ENCODE measurements around the gene CREB3L2. TPM values are rescaled to one million over a fixed set of nuclear protein-coding genes. Genes with fewer than 3 reads are reported as not detected.
A peak's percentile ranks its signal among the peaks of the same experiment; 100 is the strongest.
"Not testable (repeated sequence)": the region's sequence is repeated elsewhere in the genome, so short reads cannot be mapped to it uniquely, and the experiment has no call there.

CREB3L2 gene
- total RNA-seq, 4 donors from 2014 or later = 33.1 to 59.1 (median 43.3) TPM

DNA sequence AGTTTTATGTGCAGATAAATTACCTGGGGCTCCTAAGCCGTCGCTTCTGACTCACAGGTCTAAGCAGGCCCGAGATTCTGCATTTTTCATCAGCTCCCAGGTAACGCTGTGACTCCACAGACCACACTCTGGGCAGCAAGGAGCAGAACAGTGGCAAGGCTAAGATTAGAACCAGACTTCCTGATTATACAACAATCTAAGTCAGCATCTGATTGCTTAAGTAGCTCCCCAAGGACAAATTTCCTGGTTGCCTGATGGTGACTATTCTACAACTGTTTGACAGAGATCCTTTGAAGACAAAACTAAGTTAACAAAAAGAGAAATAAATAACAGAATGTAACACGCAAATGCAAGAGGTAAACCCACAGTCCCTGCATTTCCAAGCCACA lies 69.0 kb downstream of the CREB3L2 start:
- Histone ChIP-seq H3K4me1 (peaks cover 25 to 70% (median 49%) of the 10 kb centered on the region in 3 donors), H3K27me3 (no peaks in the 10 kb centered on the region), H3K9me3 (no peaks in the 10 kb centered on the region), H3K27ac (peak overlapping the region; percentile 60 to 82 (median 66)), H3K36me3 (peaks cover 0 to 7% of the 10 kb centered on the region in 2 donors), H3K4me3 (no peak overlapping the region)
- peak; percentile 53 for TF ChIP-seq POLR2AphosphoS5 (IDR thresholded peaks at IDR 0.05)
- no peak for TF ChIP-seq POLR2A (IDR thresholded peaks at IDR 0.05)
- TF ChIP-seq, protein P1, sequence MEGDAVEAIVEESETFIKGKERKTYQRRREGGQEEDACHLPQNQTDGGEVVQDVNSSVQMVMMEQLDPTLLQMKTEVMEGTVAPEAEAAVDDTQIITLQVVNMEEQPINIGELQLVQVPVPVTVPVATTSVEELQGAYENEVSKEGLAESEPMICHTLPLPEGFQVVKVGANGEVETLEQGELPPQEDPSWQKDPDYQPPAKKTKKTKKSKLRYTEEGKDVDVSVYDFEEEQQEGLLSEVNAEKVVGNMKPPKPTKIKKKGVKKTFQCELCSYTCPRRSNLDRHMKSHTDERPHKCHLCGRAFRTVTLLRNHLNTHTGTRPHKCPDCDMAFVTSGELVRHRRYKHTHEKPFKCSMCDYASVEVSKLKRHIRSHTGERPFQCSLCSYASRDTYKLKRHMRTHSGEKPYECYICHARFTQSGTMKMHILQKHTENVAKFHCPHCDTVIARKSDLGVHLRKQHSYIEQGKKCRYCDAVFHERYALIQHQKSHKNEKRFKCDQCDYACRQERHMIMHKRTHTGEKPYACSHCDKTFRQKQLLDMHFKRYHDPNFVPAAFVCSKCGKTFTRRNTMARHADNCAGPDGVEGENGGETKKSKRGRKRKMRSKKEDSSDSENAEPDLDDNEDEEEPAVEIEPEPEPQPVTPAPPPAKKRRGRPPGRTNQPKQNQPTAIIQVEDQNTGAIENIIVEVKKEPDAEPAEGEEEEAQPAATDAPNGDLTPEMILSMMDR (IDR thresholded peaks at IDR 0.05) = no peak
- 27 to 70% methylated on average over 4 to 5 of the region's 5 CpGs for WGBS, 2 donors (ENCODE audit: low coverage in 1 of 2)
- ATAC-seq = peak; percentile 65

DNA sequence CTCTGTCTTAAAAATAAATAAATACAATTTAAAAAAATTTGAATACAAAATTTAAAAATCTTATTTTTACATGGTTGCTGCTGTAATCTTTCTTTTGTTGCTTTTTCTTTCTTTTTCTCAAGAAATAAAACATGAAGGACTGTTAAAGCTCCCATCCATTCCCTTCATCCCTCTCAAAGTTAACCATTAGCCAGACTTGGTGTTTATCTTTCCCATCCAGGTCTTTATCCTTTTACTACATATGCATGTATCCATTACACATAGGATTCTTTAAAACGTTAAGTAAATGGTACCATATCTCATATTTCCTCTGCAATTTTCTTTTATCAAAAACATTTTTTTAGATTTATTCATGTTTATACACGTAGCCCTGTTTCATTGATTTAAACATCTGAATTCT lies 70.1 kb downstream of the CREB3L2 start:
- no peak overlapping the region for H3K27ac ChIP-seq

DNA sequence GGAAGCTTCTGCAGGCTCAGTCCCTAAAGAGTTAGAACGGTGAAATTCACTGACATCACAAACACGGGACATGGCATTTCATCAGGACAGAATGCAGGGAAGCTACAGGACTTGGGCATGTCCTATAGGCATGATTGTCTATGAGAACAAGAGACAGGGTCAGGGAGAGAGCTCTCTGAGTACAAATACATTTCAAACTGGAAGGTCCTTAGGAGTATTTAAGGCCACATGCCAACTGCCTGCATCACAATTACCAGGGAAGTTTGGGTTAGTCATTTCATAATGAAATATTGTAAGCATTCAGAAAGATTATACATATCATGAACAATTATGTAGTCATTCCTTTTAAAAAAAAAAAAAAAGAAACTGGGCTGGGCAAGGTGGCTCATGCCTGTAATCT lies 71.3 kb downstream of the CREB3L2 start:
- peak overlapping the region in 1 of 4 donors; percentile 35 for H3K27ac ChIP-seq
- peaks cover 13 to 53% (median 33%) of the 10 kb centered on the region in 3 donors for H3K4me1 ChIP-seq
- peaks cover 0 to 24% of the 10 kb centered on the region in 2 donors for H3K36me3 ChIP-seq
- H3K4me3 ChIP-seq = no peak overlapping the region
- TF ChIP-seq EP300 (IDR thresholded peaks at IDR 0.05) = no peak
- no peak for TF ChIP-seq POLR2A (IDR thresholded peaks at IDR 0.05)
- no peak for TF ChIP-seq POLR2AphosphoS5 (IDR thresholded peaks at IDR 0.05)
- TF ChIP-seq, protein P1 (IDR thresholded peaks at IDR 0.05) = no peak
- no peak for ATAC-seq
- no peaks in the 10 kb centered on the region for H3K9me3 ChIP-seq
- 58 to 70% methylated on average over 1 to 2 of the region's 2 CpGs for WGBS, 2 donors (ENCODE audit: low coverage in 1 of 2)
- no peaks in the 10 kb centered on the region for H3K27me3 ChIP-seq

More for the DNA sequence above, 70.1 kb downstream of the CREB3L2 start:
- WGBS, 2 donors (ENCODE audit: low coverage in 1 of 2) = 67 to 80% methylated on average over 2 of the region's 2 CpGs
- ATAC-seq = no peak
- H3K4me3 ChIP-seq = no peak overlapping the region
- no peaks in the 10 kb centered on the region for H3K27me3 ChIP-seq
- no peaks in the 10 kb centered on the region for H3K9me3 ChIP-seq
- H3K36me3 ChIP-seq = peaks cover 0 to 17% of the 10 kb centered on the region in 2 donors
- no peak for TF ChIP-seq POLR2A (IDR thresholded peaks at IDR 0.05)
- no peak for TF ChIP-seq POLR2AphosphoS5 (IDR thresholded peaks at IDR 0.05)
- TF ChIP-seq, protein P1 (IDR thresholded peaks at IDR 0.05) = no peak
- no peak for TF ChIP-seq EP300 (IDR thresholded peaks at IDR 0.05)
- peaks cover 18 to 62% (median 42%) of the 10 kb centered on the region in 3 donors for H3K4me1 ChIP-seq

DNA sequence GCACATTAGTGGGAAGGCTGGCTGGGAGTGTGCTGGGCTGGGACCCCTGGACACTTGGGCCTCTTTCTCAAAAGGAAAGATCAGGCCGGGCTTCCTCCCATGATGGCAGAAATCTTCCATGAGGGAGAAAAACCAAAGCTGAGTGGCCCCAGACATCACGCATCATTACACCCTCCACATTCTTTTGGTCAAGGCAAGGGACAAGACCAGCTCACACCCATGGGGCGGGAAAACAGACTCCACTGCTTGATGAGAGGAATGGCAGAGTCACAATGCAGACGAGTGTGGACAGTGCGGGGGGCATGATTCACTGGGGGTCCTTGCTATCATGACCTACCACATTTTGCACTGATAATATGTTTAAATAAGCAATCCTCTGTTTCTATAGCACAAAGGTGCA lies 73.3 kb downstream of the CREB3L2 start:
- Histone ChIP-seq H3K4me1 (peaks cover 10 to 45% (median 20%) of the 10 kb centered on the region in 3 donors), H3K27me3 (no peaks in the 10 kb centered on the region), H3K27ac (no peak overlapping the region), H3K4me3 (no peak overlapping the region), H3K9me3 (no peaks in the 10 kb centered on the region), H3K36me3 (peaks cover 0 to 36% of the 10 kb centered on the region in 2 donors)
- ATAC-seq = no peak
- WGBS, 2 donors (ENCODE audit: low coverage in 1 of 2) = 86 to 100% methylated on average over 3 to 4 of the region's 5 CpGs
- no peak for TF ChIP-seq EP300 (IDR thresholded peaks at IDR 0.05)
- TF ChIP-seq POLR2A (IDR thresholded peaks at IDR 0.05) = no peak
- TF ChIP-seq POLR2AphosphoS5 (IDR thresholded peaks at IDR 0.05) = no peak

DNA sequence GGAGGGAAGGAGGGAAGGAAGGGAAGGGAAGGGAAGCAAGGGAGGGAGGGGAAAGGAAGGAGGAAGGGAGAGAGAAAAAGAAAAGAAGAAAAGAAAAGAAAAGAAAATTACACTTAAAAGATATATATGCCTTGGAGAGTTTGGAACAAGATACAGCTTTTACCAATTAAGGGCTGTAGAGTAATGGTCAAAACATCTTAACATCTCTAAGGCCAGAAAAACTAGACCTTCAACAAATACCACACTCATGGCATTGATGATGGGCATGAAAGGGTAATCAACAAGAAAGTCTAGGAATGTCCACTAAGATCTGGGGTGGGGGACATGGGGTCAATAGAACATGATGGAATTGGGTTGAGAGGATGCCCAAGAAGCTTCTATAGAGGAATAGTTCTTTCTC lies 74.5 kb downstream of the CREB3L2 start:
- ATAC-seq = no peak
- Histone ChIP-seq H3K36me3 (peaks cover 0 to 36% of the 10 kb centered on the region in 2 donors), H3K9me3 (no peaks in the 10 kb centered on the region), H3K27me3 (no peaks in the 10 kb centered on the region), H3K4me3 (no peak overlapping the region), H3K4me1 (peaks cover 0 to 33% (median 10%) of the 10 kb centered on the region in 3 donors), H3K27ac (no peak overlapping the region)
- TF ChIP-seq POLR2AphosphoS5 (IDR thresholded peaks at IDR 0.05) (no peak), POLR2A (IDR thresholded peaks at IDR 0.05) (no peak), EP300 (IDR thresholded peaks at IDR 0.05) (no peak)

DNA sequence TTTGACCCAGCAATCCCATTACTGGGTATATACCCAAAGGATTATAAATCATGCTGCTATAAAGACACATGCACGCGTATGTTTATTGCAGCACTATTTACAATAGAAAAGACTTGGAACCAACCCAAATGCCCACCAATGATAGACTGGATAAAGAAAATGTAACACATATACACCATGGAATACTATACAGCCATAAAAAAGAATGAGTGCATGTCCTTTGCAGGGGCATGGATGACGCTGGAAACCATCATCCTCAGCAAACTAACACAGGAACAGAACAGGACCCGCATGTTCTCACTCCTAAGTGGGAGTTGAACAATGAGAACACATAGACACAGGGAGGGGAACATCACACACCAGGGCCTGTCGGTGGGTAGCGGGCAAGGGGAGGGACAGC lies 75.7 kb downstream of the CREB3L2 start:
- not testable (repeated sequence) for H3K27ac ChIP-seq, H3K9me3 ChIP-seq, ATAC-seq, H3K4me3 ChIP-seq, H3K27me3 ChIP-seq
- WGBS, 2 donors (ENCODE audit: low coverage in 1 of 2) = 78 to 100% methylated on average over 2 to 6 of the region's 6 CpGs
- peaks cover 0 to 36% (median 7%) of the 10 kb centered on the region in 3 donors for H3K4me1 ChIP-seq
- peaks cover 0 to 36% of the 10 kb centered on the region in 2 donors for H3K36me3 ChIP-seq
